Cardiac fibroblast (primary cell): ENCODE measurements around the gene ZNF367.
A peak's percentile ranks its signal among the peaks of the same experiment; 100 is the strongest.

Experiments used
- DNase-seq, 2 donors: peaks; one replicate each; pipeline versions ENCODE4 v3.0.0 to v3.0.0-alpha.2; 2010; ENCODE audit warnings: low read depth in 2 of 2
- H3K4me3 ChIP-seq, 2 donors: replicated peaks in 1 of 2; 1 replicate in 1 of 2; 2 replicates in 1 of 2; pipeline ENCODE4 v1.5.1; 2011; ENCODE audit warnings: low read depth in 2 of 2, low read length in 2 of 2, mild to moderate bottlenecking in 2 of 2, moderate library complexity in 1 of 2
- TF ChIP-seq, protein P1 (sequence below): IDR thresholded peaks from one replicate; pipeline ENCODE4 v1.5.1; 2011; ENCODE audit warnings: low read depth, mild to moderate bottlenecking, low read length, inconsistent platforms

The ZNF367 gene

DNA sequence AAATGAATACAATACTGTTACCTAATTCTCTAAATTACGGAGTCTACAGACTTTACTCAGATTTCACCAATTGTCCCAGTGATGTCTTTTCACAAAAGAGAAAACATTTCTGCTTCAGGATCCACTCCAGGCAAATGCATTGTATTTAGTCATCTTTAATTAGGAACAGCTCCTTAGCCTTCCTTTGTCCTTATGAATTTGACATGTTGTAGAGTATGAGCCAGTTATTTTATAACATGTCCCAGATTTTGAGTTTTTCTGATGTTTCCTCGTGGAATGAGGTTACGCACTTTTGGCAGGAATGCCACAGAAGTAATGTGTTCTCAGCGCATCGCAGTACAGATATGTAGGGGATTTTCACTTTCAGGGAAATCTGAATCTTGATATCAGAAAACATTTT lies 42.3 kb upstream of the ZNF367 start:
- H3K4me3 ChIP-seq: no peak overlapping the region
- TF ChIP-seq, protein P1, sequence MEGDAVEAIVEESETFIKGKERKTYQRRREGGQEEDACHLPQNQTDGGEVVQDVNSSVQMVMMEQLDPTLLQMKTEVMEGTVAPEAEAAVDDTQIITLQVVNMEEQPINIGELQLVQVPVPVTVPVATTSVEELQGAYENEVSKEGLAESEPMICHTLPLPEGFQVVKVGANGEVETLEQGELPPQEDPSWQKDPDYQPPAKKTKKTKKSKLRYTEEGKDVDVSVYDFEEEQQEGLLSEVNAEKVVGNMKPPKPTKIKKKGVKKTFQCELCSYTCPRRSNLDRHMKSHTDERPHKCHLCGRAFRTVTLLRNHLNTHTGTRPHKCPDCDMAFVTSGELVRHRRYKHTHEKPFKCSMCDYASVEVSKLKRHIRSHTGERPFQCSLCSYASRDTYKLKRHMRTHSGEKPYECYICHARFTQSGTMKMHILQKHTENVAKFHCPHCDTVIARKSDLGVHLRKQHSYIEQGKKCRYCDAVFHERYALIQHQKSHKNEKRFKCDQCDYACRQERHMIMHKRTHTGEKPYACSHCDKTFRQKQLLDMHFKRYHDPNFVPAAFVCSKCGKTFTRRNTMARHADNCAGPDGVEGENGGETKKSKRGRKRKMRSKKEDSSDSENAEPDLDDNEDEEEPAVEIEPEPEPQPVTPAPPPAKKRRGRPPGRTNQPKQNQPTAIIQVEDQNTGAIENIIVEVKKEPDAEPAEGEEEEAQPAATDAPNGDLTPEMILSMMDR: no peak
- peak in 1 of 2 donors; percentile 15 for DNase-seq

- DNase-seq: no peak
- no peak overlapping the region for H3K4me3 ChIP-seq
- TF ChIP-seq, protein P1: no peak
Measured at GRCh38 chr9:96459268-96460007, 41.3 kb upstream of the ZNF367 start.

DNA sequence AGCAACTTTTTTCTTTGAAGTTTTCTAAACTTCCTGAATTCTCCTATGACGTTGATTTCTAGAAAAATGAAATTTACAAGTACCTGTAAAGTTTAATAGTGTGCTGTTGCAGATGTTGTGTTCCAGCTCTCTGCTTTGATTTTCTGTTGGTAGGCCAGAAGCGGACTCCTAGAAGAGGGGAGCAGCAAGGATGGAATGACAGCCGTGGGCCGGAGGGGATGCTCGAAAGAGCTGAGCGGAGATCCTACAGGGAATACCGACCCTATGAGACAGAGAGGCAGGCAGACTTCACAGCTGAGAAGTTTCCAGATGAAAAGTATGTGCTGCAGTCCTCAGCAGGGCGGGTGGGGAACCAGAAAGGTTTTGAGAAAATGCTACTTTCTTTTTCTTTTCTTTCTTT lies 40.1 kb upstream of the ZNF367 start:
- TF ChIP-seq, protein P1: no peak
- DNase-seq: no peak
- no peak overlapping the region for H3K4me3 ChIP-seq

DNA sequence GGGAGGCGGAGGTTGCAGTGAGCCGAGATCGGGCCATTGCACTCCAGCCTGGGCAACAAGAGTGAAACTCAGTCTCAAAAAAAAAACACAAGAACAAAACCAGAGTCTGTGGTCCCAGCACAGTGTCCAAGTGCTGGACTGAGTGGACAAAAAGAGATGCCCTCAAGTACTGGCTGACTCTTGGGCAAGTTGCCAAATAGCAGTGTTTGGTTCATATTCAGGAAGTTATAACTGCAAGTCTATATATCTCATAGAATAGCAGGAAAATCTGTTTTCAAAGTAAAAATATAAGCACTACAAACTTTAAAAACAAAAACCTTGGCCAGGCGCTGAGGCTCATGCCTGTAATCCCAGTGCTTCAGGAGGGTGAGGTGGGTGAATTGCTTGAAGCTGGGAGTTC lies 39.1 kb upstream of the ZNF367 start:
- no peak overlapping the region for H3K4me3 ChIP-seq
- TF ChIP-seq, protein P1: no peak
- peak in 1 of 2 donors; percentile 48 for DNase-seq

GRCh38 chr9:96453625-96454024 lies 35.5 kb upstream of the ZNF367 start:
- H3K4me3 ChIP-seq: no peak overlapping the region
- peak; percentile 56 to 78 for DNase-seq
- TF ChIP-seq, protein P1: peak; percentile 64

DNA sequence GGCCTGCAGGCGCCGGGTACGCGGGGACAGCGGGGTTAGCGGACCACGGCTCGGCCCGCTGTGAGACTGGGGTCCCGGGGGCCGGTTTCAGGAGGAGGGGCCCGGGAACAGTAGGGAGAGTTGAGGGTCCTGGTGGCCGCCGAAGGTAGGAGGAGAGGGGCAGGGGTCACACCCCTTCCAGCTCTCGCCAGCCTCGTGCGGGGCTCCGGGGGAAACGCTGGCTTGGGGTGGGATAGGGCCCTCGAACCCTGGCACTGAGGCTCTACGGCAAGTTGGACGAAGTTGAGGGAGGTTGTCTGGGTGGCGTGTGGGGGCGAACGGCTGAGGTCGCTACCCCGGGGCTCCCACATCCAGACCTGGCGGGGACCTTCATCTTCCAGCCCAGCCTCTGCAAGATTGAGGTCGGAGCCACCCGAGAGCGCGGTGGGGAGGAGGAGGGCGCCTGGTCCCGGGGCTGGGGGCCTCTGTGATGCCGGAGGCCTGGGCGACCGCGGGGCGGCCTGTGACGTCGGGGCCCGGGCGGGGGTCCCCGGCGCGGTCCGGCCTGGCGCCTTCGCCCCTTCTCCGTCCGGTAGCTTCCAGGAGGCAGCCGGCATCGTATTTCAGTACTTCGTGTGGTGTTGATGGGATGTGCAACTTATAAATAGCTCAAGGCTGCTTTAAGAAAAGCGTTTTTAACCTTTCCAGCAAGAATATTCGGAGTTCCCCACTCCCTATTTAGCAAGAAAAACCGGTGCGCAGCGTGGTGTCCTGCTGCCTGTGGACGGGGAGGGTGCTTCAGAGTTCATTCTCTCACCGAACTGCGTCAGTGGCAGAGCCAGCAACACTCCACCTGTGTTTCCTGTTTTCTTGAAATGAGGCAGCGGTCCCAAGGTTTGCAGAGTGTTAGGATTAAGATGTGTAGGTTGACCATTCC lies 32.7 kb upstream of the ZNF367 start:
- H3K4me3 ChIP-seq: peak overlapping the region; percentile 70 to 75
- TF ChIP-seq, protein P1: no peak
- DNase-seq: peak; percentile 29 to 33
